ENCODE data around the gene NBEA.

NBEA gene

GRCh38 chr13:35681685-35682084, 739.6 kb downstream of the NBEA start:
- no peak for DNase-seq (ENCODE audit: low read depth in 1 of 2, low spot score in 1 of 2)
- H3K27me3 ChIP-seq (ENCODE audit: insufficient read depth, poor library complexity, severe bottlenecking) = no peaks in the 10 kb centered on the region
- no peak overlapping the region for H3K4me3 ChIP-seq (replicated peaks; ENCODE audit: insufficient read depth, low read length)
- no peak for TF ChIP-seq SPI1 (IDR thresholded peaks at IDR 0.05; ENCODE audit: borderline replicate concordance, low read depth)
- TF ChIP-seq CTCF (IDR thresholded peaks at IDR 0.05; ENCODE audit: insufficient read depth, low read length) = no peak
- no peak for TF ChIP-seq GABPA (IDR thresholded peaks at IDR 0.05; ENCODE audit: low read depth)
- TF ChIP-seq REST (IDR thresholded peaks at IDR 0.05; ENCODE audit: insufficient replicate concordance, low read depth) = no peak
- no peak for TF ChIP-seq POLR2AphosphoS5 (IDR thresholded peaks at IDR 0.05; ENCODE audit: low read depth)
- H3K27ac ChIP-seq (replicated peaks) = no peak overlapping the region

- no peak for TF ChIP-seq POLR2AphosphoS5 (IDR thresholded peaks at IDR 0.05; ENCODE audit: low read depth)
- no peak for TF ChIP-seq SPI1 (IDR thresholded peaks at IDR 0.05; ENCODE audit: borderline replicate concordance, low read depth)
- no peak for TF ChIP-seq CTCF (IDR thresholded peaks at IDR 0.05; ENCODE audit: insufficient read depth, low read length)
- no peak for TF ChIP-seq GABPA (IDR thresholded peaks at IDR 0.05; ENCODE audit: low read depth)
- TF ChIP-seq REST (IDR thresholded peaks at IDR 0.05; ENCODE audit: insufficient replicate concordance, low read depth) = no peak
- H3K4me3 ChIP-seq (replicated peaks; ENCODE audit: insufficient read depth, low read length) = no peak overlapping the region
- DNase-seq (ENCODE audit: low read depth in 1 of 2, low spot score in 1 of 2) = no peak
- H3K27ac ChIP-seq (replicated peaks) = no peak overlapping the region
- H3K27me3 ChIP-seq (ENCODE audit: insufficient read depth, poor library complexity, severe bottlenecking) = no peaks in the 10 kb centered on the region
These were observed 742.4 kb downstream of the NBEA start for GRCh38 chr13:35684432-35684831.

GRCh38 chr13:35687336-35687735, 745.3 kb downstream of the NBEA start:
- Histone ChIP-seq H3K27ac (replicated peaks) (no peak overlapping the region), H3K4me3 (replicated peaks; ENCODE audit: insufficient read depth, low read length) (no peak overlapping the region), H3K27me3 (ENCODE audit: insufficient read depth, poor library complexity, severe bottlenecking) (no peaks in the 10 kb centered on the region)
- DNase-seq (ENCODE audit: low read depth in 1 of 2, low spot score in 1 of 2) = no peak
- TF ChIP-seq POLR2AphosphoS5 (IDR thresholded peaks at IDR 0.05; ENCODE audit: low read depth) = no peak
- no peak for TF ChIP-seq CTCF (IDR thresholded peaks at IDR 0.05; ENCODE audit: insufficient read depth, low read length)
- TF ChIP-seq SPI1 (IDR thresholded peaks at IDR 0.05; ENCODE audit: borderline replicate concordance, low read depth) = no peak
- TF ChIP-seq GABPA (IDR thresholded peaks at IDR 0.05; ENCODE audit: low read depth) = no peak
- TF ChIP-seq REST (IDR thresholded peaks at IDR 0.05; ENCODE audit: insufficient replicate concordance, low read depth) = no peak
